A673 (cell line): ENCODE data around the gene LCN9.

Experiments
- CTCF ChIP-seq: fragments of 300-800, 200-600 bp; sonication (generic); conservative IDR thresholded peaks from 2 replicates; pipeline ENCODE4 v1.5.1; 2017; ENCODE audit warnings: low read depth, mild to moderate bottlenecking, antibody characterized with exemption, low read length, moderate library complexity, mixed read lengths
- EZH2 ChIP-seq: fragments of 200-600 bp; sonication (generic); IDR thresholded peaks from 2 replicates; pipeline ENCODE4 v1.6.1; 2017; ENCODE audit warnings: borderline replicate concordance, low read depth, mild to moderate bottlenecking, mixed read lengths, antibody characterized with exemption, low read length; ENCODE audit not compliant: poor library complexity, severe bottlenecking

GRCh38 chr9:135714242-135715055, 51.3 kb downstream of the LCN9 start:
- TF ChIP-seq CTCF (no peak), EZH2 (peak; percentile 34)
